IMR-90 (cell line): ENCODE results near the gene SLC18B1. TPM values are rescaled to one million over a fixed set of nuclear protein-coding genes. Genes with fewer than 3 reads are reported as not detected.

ENCODE experiments used
- ATAC-seq: fragments of 200-7000 bp; cut with Tn5 transposase; 2 replicates; pipeline ENCODE4 v1.9.1; 2020; ENCODE audit warnings: low read depth, mild to moderate bottlenecking, moderate library complexity
- BruUV-seq: library from RNA; stranded (reverse); fragments of 400-500 nt; replicated peaks from 2 replicates; lab custom pipeline; 2021; lab: Mats Ljungman, UMichigan
- CTCF ChIA-PET: fragments of 300-600 bp; formaldehyde crosslinking; extraction: SDS; loops from one replicate; lab custom pipeline; 2021; ENCODE audit warnings: antibody characterized with exemption; lab: Yijun Ruan, JAX
- POLR2A ChIA-PET: fragments of 300-600 bp; sonication (Branson Sonifier 250); formaldehyde crosslinking; loops from one replicate; lab custom pipeline; 2022; ENCODE audit warnings: antibody characterized with exemption; ENCODE audit not compliant: unreplicated experiment; lab: Charles Lee
- DNase-seq: peaks from one replicate; pipeline ENCODE4 v3.0.0; 2013
- H2AFZ ChIP-seq: replicated peaks from 2 replicates; pipeline ENCODE3; 2013; ENCODE audit warnings: low read length, mild to moderate bottlenecking; ENCODE audit not compliant: poor library complexity
- H2AK5ac ChIP-seq: 2 replicates; pipeline ENCODE4 v1.6.1; 2013; ENCODE audit warnings: low read depth, low read length, inconsistent platforms
- H2AK9ac ChIP-seq: replicated peaks from 2 replicates; pipeline ENCODE3; 2013; ENCODE audit warnings: mild to moderate bottlenecking, low read depth, low read length, moderate library complexity; ENCODE audit not compliant: poor library complexity
- H2BK120ac ChIP-seq: 2 replicates; pipeline ENCODE4 v1.6.1; 2013; ENCODE audit warnings: low read depth, low read length, inconsistent platforms
- H2BK15ac ChIP-seq: 3 replicates; pipeline ENCODE4 v1.6.1; 2013; ENCODE audit warnings: low read depth, low read length, inconsistent platforms
- H2BK20ac ChIP-seq: 2 replicates; pipeline ENCODE4 v1.6.1; 2013; ENCODE audit warnings: low read depth, mild to moderate bottlenecking, inconsistent platforms, low read length, moderate library complexity
- H2BK5ac ChIP-seq: 2 replicates; pipeline ENCODE4 v1.6.1; 2013; ENCODE audit warnings: mild to moderate bottlenecking, low read depth, low read length, inconsistent platforms; ENCODE audit not compliant: poor library complexity, severe bottlenecking
- H3K14ac ChIP-seq: replicated peaks from 2 replicates; pipeline ENCODE4 v1.6.1; 2013; ENCODE audit warnings: low read depth, low read length, inconsistent platforms
- H3K18ac ChIP-seq: 2 replicates; pipeline ENCODE4 v1.6.1; 2013; ENCODE audit warnings: low read depth, low read length, control low read depth
- H3K23ac ChIP-seq: 2 replicates; pipeline ENCODE4 v1.6.1; 2013; ENCODE audit warnings: low read depth, low read length, inconsistent platforms
- H3K27ac ChIP-seq: 2 replicates; pipeline ENCODE4 v1.5.1; 2013; ENCODE audit warnings: mild to moderate bottlenecking, control low read depth, low read length; ENCODE audit not compliant: insufficient read depth
- H3K27me3 ChIP-seq: 2 replicates; pipeline ENCODE4 v1.6.1; 2013; ENCODE audit warnings: low read length; ENCODE audit not compliant: control insufficient read depth, insufficient read depth
- H3K36me3 ChIP-seq: 2 replicates; pipeline ENCODE4 v1.6.1; 2013; ENCODE audit warnings: low read length, mixed read lengths; ENCODE audit not compliant: control insufficient read depth, insufficient read depth
- H3K4ac ChIP-seq: 2 replicates; pipeline ENCODE4 v1.6.1; 2013; ENCODE audit warnings: low read depth, low read length, inconsistent platforms
- H3K4me1 ChIP-seq: 2 replicates; pipeline ENCODE4 v1.6.1; 2013; ENCODE audit warnings: low read length, mixed read lengths; ENCODE audit not compliant: control insufficient read depth, insufficient read depth
- H3K4me2 ChIP-seq: 2 replicates; pipeline ENCODE4 v1.6.1; 2013; ENCODE audit warnings: low read depth, mild to moderate bottlenecking, control low read depth, low read length, moderate library complexity
- H3K4me3 ChIP-seq: 2 replicates; pipeline ENCODE4 v1.5.1; 2013; ENCODE audit warnings: low read depth, mild to moderate bottlenecking, control low read depth, low read length, moderate library complexity; ENCODE audit not compliant: insufficient read depth
- H3K56ac ChIP-seq: 2 replicates; pipeline ENCODE4 v1.6.1; 2013; ENCODE audit warnings: low read length, inconsistent platforms; ENCODE audit not compliant: insufficient read depth; ENCODE audit errors: extremely low read depth
- H3K79me1 ChIP-seq, 2 experiments: 2 replicates each; pipeline ENCODE4 v1.6.1; 2013; ENCODE audit warnings: low read length in 2 of 2, inconsistent platforms in 1 of 2, low read depth in 1 of 2
- H3K9ac ChIP-seq: 2 replicates; pipeline ENCODE4 v1.6.1; 2013; ENCODE audit warnings: low read depth, low read length, control low read depth
- H3K9me1 ChIP-seq: 2 replicates; pipeline ENCODE4 v1.6.1; 2013; ENCODE audit warnings: low read length, inconsistent platforms; ENCODE audit not compliant: insufficient read depth
- H3K9me3 ChIP-seq: 2 replicates; pipeline ENCODE4 v1.6.1; 2013; ENCODE audit warnings: low read length; ENCODE audit not compliant: control insufficient read depth, insufficient read depth
- H4K20me1 ChIP-seq: 2 replicates; pipeline ENCODE4 v1.6.1; 2013; ENCODE audit warnings: low read length, inconsistent platforms; ENCODE audit not compliant: insufficient read depth
- H4K5ac ChIP-seq: 2 replicates; pipeline ENCODE4 v1.6.1; 2013; ENCODE audit warnings: mild to moderate bottlenecking, low read depth, low read length, control low read depth
- H4K8ac ChIP-seq, 2 experiments: 2 replicates each; pipeline ENCODE4 v1.6.1; 2013; ENCODE audit warnings: low read depth in 2 of 2, low read length in 2 of 2, control low read depth in 1 of 2, inconsistent platforms in 1 of 2
- H4K91ac ChIP-seq: 2 replicates; pipeline ENCODE4 v1.6.1; 2013; ENCODE audit warnings: low read depth, low read length, inconsistent platforms; ENCODE audit not compliant: insufficient read depth
- MAFK ChIP-seq: IDR thresholded peaks from 2 replicates; pipeline ENCODE4 v1.6.1; 2012; ENCODE audit warnings: low read depth, low read length, improper control_type of control experiment
- RFX5 ChIP-seq: IDR thresholded peaks from 2 replicates; pipeline ENCODE4 v1.8.0; 2012; ENCODE audit warnings: low read depth, mild to moderate bottlenecking, low read length, moderate library complexity
- WGBS, 2 experiments: methylation state at CpG; one replicate each; pipeline versions ENCODE4 v1.1.5 to v1.1.7; 2013; ENCODE audit warnings: missing lambda C conversion rate in 2 of 2; ENCODE audit not compliant: insufficient read length in 1 of 2; ENCODE audit errors: extremely low coverage in 2 of 2; 5-methylcytosine and 5-hydroxymethylcytosine counted together
- dilution Hi-C: fragments of 300-500 bp; cut with HindIII; formaldehyde crosslinking; loops from one replicate; pipeline ENCODE4 v1.14.3; 2018; ENCODE audit warnings: low sequenced_read_pairs; ENCODE audit not compliant: unreplicated experiment
- in situ Hi-C: fragments of 300-500 bp; cut with MboI; formaldehyde crosslinking; loops from 3 replicates; pipeline ENCODE4 v1.14.3; 2019; ENCODE audit warnings: low sequenced_read_pairs, inconsistent platforms, mixed read lengths
- intact Hi-C: fragments of 100-400 bp; cut with micrococcal nuclease; formaldehyde crosslinking; loops from 2 replicates; pipeline ENCODE4 v1.10.0; 2022
- polyA plus RNA-seq, 3 experiments: library from polyadenylated mRNA; depleted of rRNA; stranded (reverse); fragments of >200 nt; gene quantifications; 2 replicates each; pipeline ENCODE4 v1.2.3, GENCODE V29; 2012; ENCODE audit warnings: low replicate concordance in 1 of 3
- total RNA-seq: library from RNA; depleted of rRNA; stranded (reverse); fragments of >200 nt; gene quantifications from 2 replicates; pipeline ENCODE4 v1.2.3, GENCODE V29; 2012

SLC18B1 gene
- total and polyA plus RNA-seq, 2 of the 4 experiments (the other 2 are of a cell fraction): 2.4 to 2.5 TPM

- dilution Hi-C loops (no loop called here), in situ Hi-C loops (no loop called here), intact Hi-C loops (no loop called here)
- Histone ChIP-seq H3K4me2 (no peak overlapping the region), H3K9me3 (no peaks in the 10 kb centered on the region), H2BK20ac (no peak overlapping the region), H3K4me1 (peaks cover under 1% of the 10 kb centered on the region; the same call in 1 of the 2 replicates), H3K23ac (no peak overlapping the region), H2AK5ac (no peak overlapping the region), H3K56ac (no peak overlapping the region), H3K9me1 (no peaks in the 10 kb centered on the region), H4K91ac (no peak overlapping the region), H3K27ac (no peak overlapping the region), H3K36me3 (no peaks in the 10 kb centered on the region), H3K18ac (no peak overlapping the region), H4K20me1 (no peaks in the 10 kb centered on the region), H2AFZ (no peak overlapping the region), H2BK15ac (no peak overlapping the region), H3K14ac (no peak overlapping the region), H3K9ac (no peak overlapping the region), H3K27me3 (peaks cover 3% of the 10 kb centered on the region; the same call in 1 of the 2 replicates), H2BK120ac (no peak overlapping the region), H4K8ac (no peak overlapping the region), H2BK5ac (no peak overlapping the region), H3K4me3 (no peak overlapping the region), H2AK9ac (no peak overlapping the region), H3K79me1 (no peaks in the 10 kb centered on the region), H4K5ac (no peak overlapping the region), H3K4ac (no peak overlapping the region)
- no TSS peak for BruUV-seq
- no CpG with 5 or more reads among the region's 1 CpG for WGBS, 2 experiments
- POLR2A ChIA-PET: no interaction called here
- CTCF ChIA-PET: interaction anchor here (2.9 kb wide), 1 partner anchor 18 kb away, joined by 8 read pairs; no protein-coding TSS in a partner anchor
- TF ChIP-seq RFX5: no peak
- TF ChIP-seq MAFK: no peak
- ATAC-seq (no peak), DNase-seq (no peak)
These were observed 52.4 kb downstream of the SLC18B1 start for GRCh38 chr6:132746048-132746447.
